Large intestine (tissue), 3 donors: ENCODE data around the gene ARNT2. TPM values are rescaled to one million over a fixed set of nuclear protein-coding genes. Genes with fewer than 3 reads are reported as not detected.

ENCODE experiments used
- DNase-seq, 2 donors: peaks; one replicate each; pipeline versions ENCODE4 v3.0.0 to v3.0.0-alpha.2; 2013
- H3K27ac ChIP-seq: one replicate; pipeline ENCODE4 v1.5.1; 2013; ENCODE audit warnings: low read length
- H3K27me3 ChIP-seq: 2 replicates; pipeline ENCODE4 v1.6.1; 2013; ENCODE audit warnings: low read length; ENCODE audit not compliant: control insufficient read depth, insufficient read depth
- H3K36me3 ChIP-seq: 2 replicates; pipeline ENCODE4 v1.6.1; 2013; ENCODE audit warnings: low read length; ENCODE audit not compliant: control insufficient read depth, insufficient read depth
- H3K4me1 ChIP-seq: one replicate; pipeline ENCODE4 v1.6.1; 2013; ENCODE audit warnings: low read length; ENCODE audit not compliant: control insufficient read depth, insufficient read depth
- H3K4me3 ChIP-seq: one replicate; pipeline ENCODE4 v1.5.1; 2013; ENCODE audit warnings: low read length
- H3K9me3 ChIP-seq: one replicate; pipeline ENCODE4 v1.6.1; 2013; ENCODE audit warnings: mild to moderate bottlenecking, low read depth, low read length, moderate library complexity; ENCODE audit not compliant: control insufficient read depth
- WGBS: methylation state at CpG from one replicate; pipeline ENCODE4 v1.1.5; 2013; ENCODE audit warnings: low lambda C conversion rate; ENCODE audit not compliant: insufficient coverage; 5-methylcytosine and 5-hydroxymethylcytosine counted together
- polyA plus RNA-seq: library from polyadenylated mRNA; unstranded; fragments of 120-200 nt; gene quantifications from one replicate; pipeline ENCODE4 v1.2.1, GENCODE V29; 2013

ARNT2 gene
- polyA plus RNA-seq, 1 donor, result 8.0 TPM

DNA sequence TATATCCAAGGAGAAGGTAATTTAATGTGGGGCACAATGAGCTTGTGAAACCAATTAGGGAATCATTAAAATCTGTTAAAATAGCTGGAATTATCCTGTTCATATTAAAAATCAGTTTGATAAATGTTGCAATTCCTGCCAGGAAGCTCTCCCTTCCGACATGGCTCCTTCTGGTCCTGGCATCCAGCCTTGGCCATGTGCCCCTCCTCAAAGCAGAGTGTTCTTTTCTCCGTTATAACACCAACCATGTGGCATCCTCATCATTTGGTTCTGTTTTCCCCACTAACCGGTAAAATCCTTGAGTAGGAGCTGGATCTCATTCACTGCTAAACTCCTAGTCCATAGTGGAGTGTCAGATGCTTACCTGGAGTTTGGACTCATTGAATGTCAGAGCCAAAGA lies 127.2 kb downstream of the ARNT2 start:
- DNase-seq, result no peak
- no CpG with 5 or more reads among the region's 3 CpGs for WGBS
- H3K27ac ChIP-seq, result no peak overlapping the region

DNA sequence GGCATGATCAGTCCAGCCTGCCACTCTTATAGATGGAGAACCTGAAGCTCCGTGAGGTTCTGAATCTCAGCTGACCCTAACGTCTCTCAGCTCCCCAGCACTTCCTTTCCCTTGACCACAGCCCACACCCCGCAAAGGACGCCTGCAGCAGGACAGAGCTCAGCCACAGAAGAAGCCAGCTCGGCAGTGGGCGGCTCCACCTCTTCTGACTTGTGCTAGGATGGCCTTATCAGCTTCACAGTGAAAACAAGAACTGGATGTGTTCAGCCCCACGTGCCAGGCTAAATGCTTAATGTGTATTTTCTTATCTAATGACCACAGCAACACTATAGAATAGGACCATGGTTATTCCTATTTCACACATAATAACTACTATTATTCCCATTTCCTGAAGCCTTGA lies 127.6 kb downstream of the ARNT2 start:
- WGBS, result no CpG with 5 or more reads among the region's 7 CpGs
- H3K4me3 ChIP-seq, result no peak overlapping the region

More for the DNA sequence above, 127.2 kb downstream of the ARNT2 start:
- no peaks in the 10 kb centered on the region for H3K9me3 ChIP-seq
- H3K36me3 ChIP-seq, result no peaks in the 10 kb centered on the region
- H3K4me1 ChIP-seq, result no peaks in the 10 kb centered on the region
- no peaks in the 10 kb centered on the region for H3K27me3 ChIP-seq
- no peak overlapping the region for H3K4me3 ChIP-seq

DNA sequence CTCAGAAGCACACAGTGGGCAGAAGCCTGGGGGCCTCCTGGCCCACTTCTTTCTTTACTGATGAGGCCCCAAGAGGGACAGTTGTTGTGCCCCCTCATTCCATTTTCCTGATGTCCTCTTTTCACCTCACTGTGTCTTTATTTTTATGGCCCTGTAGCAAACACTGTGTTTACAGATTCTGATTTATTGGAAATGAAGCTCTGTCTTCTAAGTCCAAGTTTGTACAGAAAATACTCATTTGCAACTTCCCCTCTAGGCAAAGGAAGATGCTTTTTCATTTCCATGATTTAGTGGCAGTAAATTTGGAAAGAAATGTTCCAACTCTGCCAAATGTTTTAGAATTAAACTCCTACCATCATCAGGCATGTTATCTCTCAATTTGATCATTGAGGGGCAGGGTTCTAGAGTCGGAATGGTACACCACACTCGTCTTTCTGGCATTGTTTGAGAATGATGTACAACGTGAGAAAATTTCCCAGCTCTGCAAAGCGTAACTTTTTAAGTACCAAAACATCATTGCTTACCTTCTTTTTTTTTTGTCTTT lies 129.7 kb downstream of the ARNT2 start:
- H3K27me3 ChIP-seq, result no peaks in the 10 kb centered on the region
- no peak for DNase-seq
- no peak overlapping the region for H3K27ac ChIP-seq
- no peaks in the 10 kb centered on the region for H3K4me1 ChIP-seq
- no peak overlapping the region for H3K4me3 ChIP-seq
- H3K9me3 ChIP-seq, result no peaks in the 10 kb centered on the region
- H3K36me3 ChIP-seq, result no peaks in the 10 kb centered on the region
- WGBS, result 100% methylated on average over 1 of the region's 4 CpGs

More for the DNA sequence above, 127.6 kb downstream of the ARNT2 start:
- no peaks in the 10 kb centered on the region for H3K4me1 ChIP-seq
- no peaks in the 10 kb centered on the region for H3K9me3 ChIP-seq
- H3K36me3 ChIP-seq, result no peaks in the 10 kb centered on the region
- no peak for DNase-seq
- no peaks in the 10 kb centered on the region for H3K27me3 ChIP-seq
- no peak overlapping the region for H3K27ac ChIP-seq

DNA sequence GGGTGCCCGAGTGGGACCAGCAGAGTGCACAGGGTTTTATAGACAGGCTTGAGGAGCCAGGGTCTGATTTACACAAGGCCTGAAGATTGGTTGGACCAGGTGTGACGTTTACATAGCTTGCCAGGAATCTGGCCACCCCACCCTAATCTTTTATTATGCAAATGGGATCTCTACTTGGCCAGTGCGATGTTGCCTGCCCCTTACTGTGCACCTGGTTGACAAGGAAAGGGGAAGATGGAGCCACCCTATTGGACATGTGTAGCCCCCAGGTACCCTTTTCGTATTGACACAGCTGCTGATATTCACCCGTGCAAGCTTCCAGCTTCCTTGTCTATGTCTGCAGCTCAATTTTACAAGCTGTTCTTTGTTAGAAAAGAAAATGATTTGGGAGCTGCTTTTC lies 132.0 kb downstream of the ARNT2 start:
- H3K27ac ChIP-seq, result no peak overlapping the region
- no peaks in the 10 kb centered on the region for H3K9me3 ChIP-seq
- H3K4me3 ChIP-seq, result no peak overlapping the region
- no peaks in the 10 kb centered on the region for H3K27me3 ChIP-seq
- H3K36me3 ChIP-seq, result no peaks in the 10 kb centered on the region
- no CpG with 5 or more reads among the region's 5 CpGs for WGBS
- H3K4me1 ChIP-seq, result no peaks in the 10 kb centered on the region
- DNase-seq, result no peak

DNA sequence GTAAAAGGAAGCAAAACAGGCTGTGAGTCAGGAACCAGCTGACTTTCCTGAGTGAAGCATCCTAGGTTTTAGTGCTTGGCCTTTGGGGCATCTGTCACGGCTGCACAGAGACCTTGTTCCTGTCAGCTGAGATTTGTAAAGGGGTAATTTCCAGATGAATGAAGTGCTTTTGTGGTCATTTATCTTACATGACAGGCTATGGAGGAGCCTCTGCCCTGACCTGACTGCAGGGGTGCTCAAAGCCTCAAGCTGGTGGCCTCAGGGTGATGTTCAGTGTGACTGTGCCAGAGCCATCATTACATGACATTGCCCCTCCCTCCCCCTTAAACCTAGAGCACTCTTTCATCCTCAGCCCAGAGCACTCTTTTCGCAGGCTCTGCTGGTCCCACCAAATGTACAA lies 132.5 kb downstream of the ARNT2 start:
- H3K9me3 ChIP-seq, result no peaks in the 10 kb centered on the region
- no peak for DNase-seq

DNA sequence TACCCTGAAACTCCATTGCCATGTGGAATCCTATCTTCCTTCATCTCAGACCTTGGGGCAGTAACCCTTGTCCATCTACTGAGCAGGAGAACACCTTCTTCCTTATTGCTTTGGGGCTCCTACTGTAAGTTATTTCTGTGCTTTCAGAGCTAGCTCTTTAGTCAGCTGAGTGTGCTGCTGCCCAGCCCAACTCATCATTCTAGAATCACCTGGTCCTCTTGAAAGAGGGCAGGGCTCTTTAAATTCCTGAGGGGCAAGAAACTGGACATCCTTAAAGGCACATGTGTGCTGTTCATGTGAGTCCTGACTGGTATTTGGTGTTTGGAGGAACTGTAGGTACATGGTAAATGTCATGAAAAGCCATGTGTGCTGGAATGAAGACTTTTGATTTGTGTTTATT lies 140.9 kb downstream of the ARNT2 start:
- H3K4me3 ChIP-seq, result no peak overlapping the region

More for the DNA sequence above, 132.5 kb downstream of the ARNT2 start:
- no peaks in the 10 kb centered on the region for H3K27me3 ChIP-seq
- no CpG with 5 or more reads among the region's 2 CpGs for WGBS
- H3K4me1 ChIP-seq, result no peaks in the 10 kb centered on the region
- no peaks in the 10 kb centered on the region for H3K36me3 ChIP-seq
- no peak overlapping the region for H3K4me3 ChIP-seq
- no peak overlapping the region for H3K27ac ChIP-seq

DNA sequence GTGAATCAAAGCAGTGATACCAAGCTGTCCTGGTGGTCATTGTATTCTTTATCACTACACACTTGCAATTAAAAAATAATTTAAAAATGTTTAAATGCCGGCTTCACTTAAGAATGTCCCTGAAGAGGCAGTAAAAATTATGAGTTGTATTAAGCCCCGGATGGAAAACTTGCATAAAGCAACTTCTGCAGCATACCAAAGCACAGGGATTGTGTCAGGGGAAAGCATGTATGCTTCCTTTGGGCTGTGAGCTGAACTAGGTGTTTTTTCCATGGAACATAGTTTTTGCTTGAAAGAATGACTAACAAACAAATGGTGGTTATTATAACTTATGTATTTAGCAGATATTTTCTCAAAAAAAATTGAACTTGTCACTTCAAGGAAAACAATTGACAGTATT lies 143.1 kb downstream of the ARNT2 start:
- Histone ChIP-seq H3K27me3 (no peaks in the 10 kb centered on the region), H3K36me3 (no peaks in the 10 kb centered on the region), H3K27ac (no peak overlapping the region), H3K9me3 (no peaks in the 10 kb centered on the region), H3K4me3 (no peak overlapping the region), H3K4me1 (no peaks in the 10 kb centered on the region)
- WGBS, result 100% methylated on average over 1 of the region's 2 CpGs
- DNase-seq, result no peak

More for the DNA sequence above, 140.9 kb downstream of the ARNT2 start:
- H3K27ac ChIP-seq, result no peak overlapping the region
- no peaks in the 10 kb centered on the region for H3K4me1 ChIP-seq
- H3K9me3 ChIP-seq, result no peaks in the 10 kb centered on the region
- H3K27me3 ChIP-seq, result no peaks in the 10 kb centered on the region
- H3K36me3 ChIP-seq, result no peaks in the 10 kb centered on the region
- no peak for DNase-seq

DNA sequence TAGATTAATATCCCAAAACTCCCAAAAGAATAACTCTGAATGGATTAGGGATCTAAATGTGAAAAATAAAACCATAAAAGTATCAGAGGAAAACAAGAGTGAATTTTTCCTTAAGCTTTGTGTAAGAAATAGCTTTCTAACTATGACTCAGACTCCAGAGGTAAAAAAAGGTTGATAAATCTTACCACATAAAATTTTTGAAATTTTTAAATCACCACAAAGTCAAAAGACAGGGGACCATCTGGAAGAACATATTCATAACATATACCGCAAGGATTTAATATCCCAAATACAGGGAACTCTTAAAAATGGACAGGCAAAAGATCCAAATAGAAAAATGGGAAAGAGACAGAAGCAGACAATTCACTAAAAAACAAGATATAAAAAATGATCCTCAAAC lies 145.0 kb downstream of the ARNT2 start:
- no peak overlapping the region for H3K27ac ChIP-seq
- DNase-seq, result no peak
- no peaks in the 10 kb centered on the region for H3K27me3 ChIP-seq
- no peaks in the 10 kb centered on the region for H3K4me1 ChIP-seq
- no peak overlapping the region for H3K4me3 ChIP-seq
- H3K36me3 ChIP-seq, result no peaks in the 10 kb centered on the region
- H3K9me3 ChIP-seq, result no peaks in the 10 kb centered on the region
- no CpG with 5 or more reads among the region's 1 CpG for WGBS

DNA sequence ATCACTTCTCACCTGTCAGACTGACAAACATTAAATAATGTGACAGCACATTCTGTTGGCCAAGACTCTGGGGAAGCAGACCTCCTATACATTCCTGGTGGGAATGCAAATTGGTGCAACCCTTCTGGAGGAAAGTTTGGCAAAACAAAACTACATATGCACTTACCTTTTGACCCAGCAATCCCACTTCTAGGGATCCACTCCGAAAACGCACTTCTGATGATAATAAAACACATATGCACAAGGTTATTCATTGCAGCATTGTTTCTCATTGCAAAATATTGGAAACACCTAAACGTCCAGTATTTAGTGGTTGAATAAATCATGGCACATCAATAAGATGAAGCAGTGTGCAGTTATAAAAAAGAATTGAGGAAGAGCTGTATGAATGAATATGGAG lies 145.5 kb downstream of the ARNT2 start:
- DNase-seq, result no peak
- 63% methylated on average over 1 of the region's 3 CpGs for WGBS
- Histone ChIP-seq H3K4me1 (no peaks in the 10 kb centered on the region), H3K36me3 (no peaks in the 10 kb centered on the region), H3K27ac (no peak overlapping the region), H3K9me3 (no peaks in the 10 kb centered on the region), H3K4me3 (no peak overlapping the region), H3K27me3 (no peaks in the 10 kb centered on the region)

DNA sequence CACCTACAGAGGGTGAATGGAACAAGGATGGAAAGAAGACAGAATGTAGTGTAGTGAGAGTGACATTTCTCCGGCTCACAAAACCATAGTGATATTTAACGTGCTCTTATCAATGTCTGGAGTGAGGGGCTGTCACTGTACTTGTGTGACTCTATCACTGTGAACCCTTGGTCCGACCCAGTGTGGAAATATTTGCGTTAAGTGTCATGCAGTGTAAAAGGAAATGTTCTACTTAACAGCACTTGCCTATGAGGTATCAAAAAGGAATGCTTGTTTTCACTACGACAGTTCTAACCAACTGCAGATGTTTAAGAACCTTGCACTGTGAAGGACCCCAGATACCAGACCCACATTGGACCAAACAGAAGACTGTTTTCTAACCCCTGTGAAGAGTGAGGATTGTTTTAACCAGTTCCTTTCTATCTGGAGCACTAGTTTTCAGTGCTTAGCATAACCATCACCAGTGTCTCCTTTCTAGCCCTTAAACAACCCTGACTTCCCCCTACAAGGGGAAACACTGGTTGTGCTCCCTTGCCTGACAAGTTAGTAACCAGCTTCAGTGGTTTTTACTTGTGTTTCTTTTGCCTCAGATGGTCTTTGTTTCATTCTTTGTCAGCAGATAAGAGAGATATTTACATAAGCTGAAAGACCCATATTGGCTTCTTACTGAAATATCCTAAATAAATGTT lies 146.2 kb downstream of the ARNT2 start:
- Histone ChIP-seq H3K4me3 (no peak overlapping the region), H3K9me3 (no peaks in the 10 kb centered on the region), H3K27me3 (no peaks in the 10 kb centered on the region), H3K4me1 (no peaks in the 10 kb centered on the region), H3K36me3 (no peaks in the 10 kb centered on the region), H3K27ac (no peak overlapping the region)
- DNase-seq, result no peak
- WGBS, result no CpG with 5 or more reads among the region's 5 CpGs

DNA sequence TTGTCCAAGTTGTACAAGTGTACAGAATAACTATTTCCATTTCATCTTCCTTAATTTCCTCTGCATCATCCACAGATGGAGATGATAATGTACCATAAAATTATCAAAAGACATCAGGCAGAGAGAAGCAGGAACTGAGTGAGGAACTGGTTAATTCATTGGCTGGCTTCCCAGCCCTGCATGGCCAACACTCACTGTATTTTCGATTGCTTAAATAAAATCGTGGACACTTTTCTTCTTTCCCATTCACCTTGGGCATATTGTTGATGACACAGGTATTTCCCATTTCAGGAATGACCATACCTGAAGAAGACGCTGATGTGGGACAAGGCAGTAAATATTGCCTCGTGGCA lies 146.7 kb downstream of the ARNT2 start:
- H3K4me1 ChIP-seq, result no peaks in the 10 kb centered on the region
- H3K36me3 ChIP-seq, result no peaks in the 10 kb centered on the region
- WGBS, result 100% methylated on average over 2 of the region's 4 CpGs
- H3K27me3 ChIP-seq, result no peaks in the 10 kb centered on the region
- H3K9me3 ChIP-seq, result no peaks in the 10 kb centered on the region
- DNase-seq, result no peak
- no peak overlapping the region for H3K27ac ChIP-seq
- H3K4me3 ChIP-seq, result no peak overlapping the region
